Measurements from ENCODE around the gene SNRNP25.

The SNRNP25 gene

GRCh38 chr16:63998-64913 is 10.6 kb downstream of the SNRNP25 start:
- DNase-seq, result no peak

DNA sequence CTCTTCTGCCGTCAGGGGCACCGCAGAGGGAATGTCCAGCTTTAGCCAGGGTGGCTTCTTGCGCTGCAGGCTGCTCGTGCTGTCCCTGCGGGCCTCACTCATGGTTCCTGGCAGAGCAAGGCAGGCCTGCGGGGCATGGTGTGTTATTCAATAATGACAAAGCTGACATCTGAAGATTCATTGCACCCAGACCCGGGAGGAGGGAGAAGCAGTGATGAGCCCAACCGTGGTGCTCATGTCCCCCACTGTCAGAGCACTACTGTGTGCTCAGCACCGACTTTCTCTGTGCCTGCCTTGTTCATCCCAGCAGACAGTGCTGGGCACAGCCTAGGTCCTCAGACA is 11.3 kb downstream of the SNRNP25 start:
- DNase-seq, result no peak

DNA sequence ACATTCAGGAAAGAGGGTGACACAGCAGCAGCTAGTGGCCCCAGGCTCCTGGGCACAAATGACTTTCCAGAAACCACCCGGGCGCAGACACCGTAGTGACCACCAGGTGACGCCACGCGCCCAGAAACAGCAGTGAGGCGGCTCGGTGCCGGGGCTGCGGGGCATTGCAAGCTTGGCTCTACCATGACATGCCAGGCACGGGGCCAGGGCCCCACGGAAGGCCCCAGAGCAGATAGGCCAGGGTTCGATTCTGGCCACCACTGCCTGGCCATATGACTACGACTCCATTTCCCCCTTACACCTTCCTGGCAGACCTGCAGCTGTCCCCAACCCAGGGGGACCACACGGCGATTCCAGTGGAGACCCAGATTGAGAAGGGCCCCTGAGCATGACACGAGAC is 12.1 kb downstream of the SNRNP25 start:
- peak; percentile 90 for DNase-seq

DNA sequence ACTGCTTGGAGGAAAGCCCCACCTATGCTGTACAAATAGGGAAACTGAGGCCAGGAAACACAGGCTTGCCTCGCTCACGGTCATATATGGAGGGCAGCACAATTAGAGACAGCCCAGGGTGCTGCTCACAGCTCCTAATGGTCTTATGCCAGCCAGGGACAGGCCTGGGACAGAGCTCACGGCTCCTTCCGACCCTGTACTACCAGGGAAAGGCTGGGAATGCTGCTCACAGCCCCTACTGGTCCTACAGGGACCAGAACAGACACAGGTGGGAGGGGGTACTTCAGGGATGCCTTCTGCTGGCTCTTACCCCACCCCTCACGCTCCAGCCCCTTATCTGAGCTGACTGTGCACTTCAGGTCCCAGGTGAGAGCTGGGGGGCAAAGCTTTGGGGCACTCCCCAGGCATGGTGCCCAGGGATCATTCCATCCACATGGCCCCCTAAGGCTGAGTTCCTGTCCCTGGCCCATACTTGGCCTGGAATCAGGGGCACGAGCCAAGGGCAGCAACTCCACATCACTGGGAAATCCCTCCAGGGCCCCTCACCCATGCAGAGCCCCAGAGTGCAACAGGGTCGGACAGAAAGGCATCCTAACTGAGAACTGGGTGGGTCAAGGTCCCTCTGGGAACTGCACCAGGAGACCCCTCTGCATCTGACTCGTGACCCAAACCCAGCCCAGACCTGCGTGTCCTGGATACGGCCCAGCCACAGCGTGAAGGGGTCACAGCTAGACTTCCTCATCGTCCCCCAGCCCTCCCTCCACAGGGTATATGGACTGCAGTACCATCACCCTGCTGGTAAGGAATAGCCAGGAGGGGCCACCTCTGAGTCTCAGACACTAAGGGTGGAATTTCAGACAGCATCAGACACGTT is 12.9 kb downstream of the SNRNP25 start:
- DNase-seq, result no peak

GRCh38 chr16:67183-67791 is 13.7 kb downstream of the SNRNP25 start:
- DNase-seq, result no peak

- DNase-seq, result no peak
Observed at GRCh38 chr16:67884-68789, 14.5 kb downstream of the SNRNP25 start.

DNA sequence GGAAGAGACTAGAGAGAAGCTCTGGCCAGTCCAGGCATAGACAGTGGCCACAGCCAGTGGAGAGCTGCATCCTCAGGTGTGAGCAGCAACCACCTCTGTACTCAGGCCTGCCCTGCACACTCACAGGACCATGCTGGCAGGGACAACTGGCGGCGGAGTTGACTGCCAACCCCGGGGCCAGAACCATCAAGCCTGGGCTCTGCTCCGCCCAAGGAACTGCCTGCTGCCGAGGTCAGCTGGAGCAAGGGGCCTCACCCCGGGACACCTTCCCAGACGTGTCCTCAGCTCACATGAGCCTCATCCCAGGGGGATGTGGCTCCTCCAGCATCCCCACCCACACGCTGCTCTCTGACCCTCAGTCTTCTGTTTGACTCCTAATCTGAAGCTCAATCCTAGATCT is 15.6 kb downstream of the SNRNP25 start:
- no peak for DNase-seq

DNA sequence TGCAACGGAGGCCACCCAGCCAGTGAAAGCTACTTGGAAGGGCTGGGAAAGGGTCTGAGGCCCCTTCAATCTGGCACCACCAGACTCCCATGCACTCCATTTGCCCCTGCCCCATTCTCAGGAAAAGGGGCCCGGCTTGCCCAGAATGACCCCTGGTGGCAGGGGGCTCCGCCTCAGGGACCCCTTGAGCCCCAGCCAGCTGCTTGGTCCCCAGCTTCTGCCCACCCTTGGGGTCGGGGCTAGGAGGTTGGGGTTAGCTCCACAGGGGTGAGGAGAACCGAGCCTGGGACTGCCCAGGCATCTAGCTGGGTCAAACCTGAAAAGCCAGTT is 17.5 kb downstream of the SNRNP25 start:
- DNase-seq, result no peak

GRCh38 chr16:71540-72401 is 18.1 kb downstream of the SNRNP25 start:
- DNase-seq, result no peak

- DNase-seq, result no peak
Observed at GRCh38 chr16:72561-73548, 19.2 kb downstream of the SNRNP25 start, which contains the start of gene RHBDF1. TSS of gene RHBDF1 (minus strand) at chr16:72631. CDS start at chr16:65015, 7,616 bp downstream.

GRCh38 chr16:74051-74746 is 20.6 kb downstream of the SNRNP25 start:
- DNase-seq, result no peak

DNA sequence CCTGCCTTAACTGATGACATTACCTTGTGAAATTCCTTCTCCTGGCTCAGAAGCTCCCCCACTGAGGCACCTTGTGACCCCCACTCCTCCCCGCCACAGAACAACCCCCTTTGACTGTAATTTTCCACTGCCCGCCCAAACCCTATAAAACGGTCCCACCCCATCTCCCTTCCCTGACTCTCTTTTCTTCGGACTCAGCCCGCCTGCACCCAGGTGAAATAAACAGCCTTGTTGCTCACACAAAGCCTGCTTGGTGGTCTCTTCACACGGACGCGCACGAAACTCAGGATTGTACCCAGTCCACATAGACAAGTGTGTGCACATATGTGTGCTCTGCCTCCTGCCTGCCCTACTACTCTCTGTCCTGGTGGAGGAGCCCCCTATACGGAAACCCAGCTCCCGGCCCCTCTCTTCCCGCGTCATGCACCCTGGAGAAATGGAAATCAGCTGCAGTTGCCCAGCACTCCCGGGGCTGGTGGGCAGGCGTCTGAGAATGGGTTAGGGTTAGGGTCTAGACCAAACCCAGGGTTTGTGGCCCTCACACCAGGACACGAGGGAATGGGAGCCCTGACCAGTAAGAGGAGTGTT is 21.2 kb downstream of the SNRNP25 start:
- DNase-seq, result no peak

DNA sequence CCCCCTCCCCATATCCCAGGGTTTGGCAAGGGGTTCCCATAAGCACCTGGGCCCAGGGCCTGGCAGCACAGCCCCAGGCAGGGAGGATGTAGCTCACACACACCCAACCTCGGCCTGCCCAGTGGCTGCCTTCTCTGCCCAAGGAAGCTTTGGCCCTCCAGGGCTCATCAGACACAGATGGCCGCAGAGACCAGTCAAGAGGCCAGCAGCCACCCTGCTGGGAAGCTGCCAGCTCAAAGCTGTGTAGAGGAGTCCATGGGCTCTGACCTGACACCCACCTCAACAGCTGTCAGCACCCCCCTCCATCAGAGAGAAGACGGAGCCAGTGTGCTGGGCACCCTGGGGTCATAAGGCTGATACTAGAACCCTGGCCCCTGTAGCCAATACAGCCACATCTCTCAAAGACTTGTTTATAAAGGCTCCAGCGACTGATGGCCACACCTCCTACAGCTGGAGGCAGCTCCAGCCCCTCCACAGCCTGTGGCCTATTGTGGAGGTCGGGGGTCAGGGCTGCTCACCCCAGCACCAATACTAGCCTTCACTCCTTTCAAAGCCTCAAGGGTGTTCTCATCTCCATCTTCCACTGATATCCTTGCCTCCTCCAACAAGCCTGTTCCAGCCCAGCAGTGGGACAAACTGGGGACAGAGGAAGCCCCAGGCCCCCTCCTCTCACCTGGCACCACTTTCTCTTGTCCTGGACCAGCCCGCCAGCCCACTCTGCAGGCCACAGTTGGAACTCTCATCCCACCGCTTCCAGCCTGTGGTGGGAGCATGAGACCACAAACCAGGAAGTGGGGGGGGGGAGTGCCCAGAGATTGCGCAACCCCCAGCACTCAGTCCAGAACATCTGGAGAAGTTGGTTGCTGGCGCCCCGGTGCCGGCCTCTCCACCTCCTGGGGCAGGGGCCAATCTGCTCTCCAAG is 22.2 kb downstream of the SNRNP25 start:
- peak; percentile 30 for DNase-seq

DNA sequence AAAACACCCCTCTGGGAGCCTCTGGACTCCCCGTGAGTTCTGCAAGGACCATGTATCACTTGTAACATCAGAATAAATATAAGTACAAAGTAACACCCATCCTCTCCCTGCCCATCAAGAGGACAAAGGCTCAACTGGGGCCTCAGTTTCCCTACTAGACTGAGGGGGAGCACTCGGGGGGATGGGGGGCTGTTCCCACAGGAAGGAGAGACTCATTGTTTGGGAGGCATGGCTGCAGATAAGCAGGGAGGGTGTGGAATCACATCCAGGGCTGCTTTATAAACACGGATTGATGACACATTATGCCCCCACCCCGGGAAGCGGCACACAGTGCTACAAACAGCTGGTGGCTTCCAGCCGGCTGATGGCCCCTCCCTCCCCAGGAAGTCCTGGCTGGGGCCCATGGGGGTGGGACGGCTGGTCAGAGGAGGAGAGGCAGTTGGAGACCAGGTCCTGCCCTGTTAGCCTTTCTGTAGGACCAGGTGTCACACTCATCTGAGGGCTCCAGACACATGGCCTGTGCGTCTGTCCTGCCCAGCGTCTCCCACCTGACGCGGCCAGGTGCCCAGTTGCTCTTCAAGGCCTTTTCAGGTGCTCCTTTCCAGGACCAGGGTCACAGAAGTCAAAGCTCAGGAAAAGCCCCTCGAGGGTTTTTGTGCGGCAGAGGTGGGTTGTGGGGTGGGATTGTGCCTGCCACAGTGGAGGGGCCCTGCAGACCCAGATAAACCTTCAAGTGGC is 23.1 kb downstream of the SNRNP25 start:
- peak; percentile 36 for DNase-seq

GRCh38 chr16:77273-77806 is 23.7 kb downstream of the SNRNP25 start:
- peak; percentile 37 for DNase-seq

GRCh38 chr16:77807-78443 is 24.3 kb downstream of the SNRNP25 start, which contains the start of gene MPG:
TSS of gene MPG (plus strand) at chr16:78225. CDS start at chr16:78310, 85 bp downstream.
- peak; percentile 89 for DNase-seq

All from activated CD4-positive, alpha-beta T cell treated with anti-CD3 and anti-CD28 coated beads, Interleukin-2, Interleukin-6, amounts not matched to agents 100 ng/mL and 50 ng/mL, durations not matched to agents 16 hours and 8 hours (primary cell).